ENCODE results near the gene GTPBP6.
"Not testable (repeated sequence)": the region's sequence is repeated elsewhere in the genome, so short reads cannot be mapped to it uniquely, and the experiment has no call there.

The GTPBP6 gene

GRCh38 chrX:334971-335757 is 16.6 kb upstream of the GTPBP6 start:
- DNase-seq (ENCODE audit: low read depth): no peak

- DNase-seq (ENCODE audit: low read depth): no peak
Observed at GRCh38 chrX:334331-334891, 15.8 kb upstream of the GTPBP6 start.

GRCh38 chrX:333611-334311 is 15.2 kb upstream of the GTPBP6 start:
- DNase-seq (ENCODE audit: low read depth): no peak

- no peak for DNase-seq (ENCODE audit: low read depth)
Observed at GRCh38 chrX:332916-333610, 14.5 kb upstream of the GTPBP6 start.

- no peak for DNase-seq (ENCODE audit: low read depth)
Observed at GRCh38 chrX:332496-332860, 13.9 kb upstream of the GTPBP6 start.

GRCh38 chrX:331825-332495 is 13.4 kb upstream of the GTPBP6 start:
- no peak for DNase-seq (ENCODE audit: low read depth)

- DNase-seq (ENCODE audit: low read depth): no peak
Observed at GRCh38 chrX:331151-331824, 12.7 kb upstream of the GTPBP6 start.

- no peak for DNase-seq (ENCODE audit: low read depth)
Observed at GRCh38 chrX:330726-331150, 12.1 kb upstream of the GTPBP6 start.

- not testable (repeated sequence) for DNase-seq (ENCODE audit: low read depth)
Observed at GRCh38 chrX:330141-330725, 11.6 kb upstream of the GTPBP6 start.

- no peak for DNase-seq (ENCODE audit: low read depth)
Observed at GRCh38 chrX:329291-329910, 10.8 kb upstream of the GTPBP6 start.

GRCh38 chrX:327660-328126 is 9.1 kb upstream of the GTPBP6 start:
- no peak for DNase-seq (ENCODE audit: low read depth)

- DNase-seq (ENCODE audit: low read depth): not testable (repeated sequence)
Observed at GRCh38 chrX:324664-325063, 6.1 kb upstream of the GTPBP6 start.

- DNase-seq (ENCODE audit: low read depth): no peak
Observed at GRCh38 chrX:323721-324628, 5.4 kb upstream of the GTPBP6 start.

GRCh38 chrX:320126-320783 is 1.7 kb upstream of the GTPBP6 start:
- DNase-seq (ENCODE audit: low read depth): no peak

- DNase-seq (ENCODE audit: low read depth): no peak
Observed at GRCh38 chrX:319579-320125, 1.1 kb upstream of the GTPBP6 start.

GRCh38 chrX:318068-318738 is 393 bp downstream of the GTPBP6 start:
- peak; percentile 85 for DNase-seq (ENCODE audit: low read depth)

- DNase-seq (ENCODE audit: low read depth): peak; percentile 24
Observed at GRCh38 chrX:317424-318067, 1.1 kb downstream of the GTPBP6 start.
